Activated gamma-delta T cell (primary cell): Measurements from ENCODE around the gene EQTN.
"Not testable (repeated sequence)": the region's sequence is repeated elsewhere in the genome, so short reads cannot be mapped to it uniquely, and the experiment has no call there.

Experiments
- DNase-seq: peaks from one replicate; lab custom pipeline; 2025; lab: John Stamatoyannopoulos, UW

EQTN gene

GRCh38 chr9:27293996-27294395 lies 3.0 kb downstream of the EQTN start:
- no peak for DNase-seq

- no peak for DNase-seq
Observed at GRCh38 chr9:27292659-27293405, 4.1 kb downstream of the EQTN start.

DNA sequence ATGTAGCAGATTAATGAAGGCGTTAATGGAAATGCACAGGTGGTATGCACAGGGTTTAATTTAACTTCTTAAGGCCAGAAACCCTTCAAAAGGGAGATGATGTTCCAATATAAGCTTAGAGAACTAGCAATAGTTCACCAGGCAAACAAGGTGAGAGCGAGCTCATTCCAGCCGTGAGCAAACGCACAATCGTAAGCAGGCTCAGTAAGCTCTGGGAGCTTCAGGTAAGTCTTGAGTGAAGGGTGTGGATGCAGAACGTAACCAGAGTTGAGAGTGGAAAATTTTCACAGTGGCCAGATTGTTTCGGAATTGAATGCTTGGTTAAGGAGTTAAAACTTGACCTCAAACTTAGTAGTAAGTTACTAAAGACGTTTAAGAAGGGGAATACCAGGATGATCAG lies 5.7 kb downstream of the EQTN start:
- no peak for DNase-seq

- DNase-seq: no peak
Observed at GRCh38 chr9:27282269-27282668, 14.7 kb downstream of the EQTN start.

DNA sequence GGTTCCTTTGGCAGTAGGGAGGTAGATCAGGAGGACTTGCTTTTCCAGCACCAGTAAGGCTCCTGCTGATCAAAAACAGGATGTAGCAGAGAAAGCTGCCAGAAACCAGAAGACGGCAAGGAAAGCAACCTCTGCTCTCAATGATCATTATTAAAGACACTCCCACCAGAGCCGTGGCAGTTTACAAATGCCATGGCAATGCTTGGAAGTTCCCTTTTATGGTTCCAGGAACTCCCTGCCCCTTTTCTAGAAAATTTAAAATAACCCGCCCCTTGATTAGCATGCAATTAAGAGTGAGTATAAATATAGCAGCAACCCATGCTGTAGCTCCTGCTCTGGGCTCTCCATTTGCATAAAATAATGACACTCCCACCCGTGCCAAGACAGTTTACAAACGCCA lies 16.1 kb downstream of the EQTN start:
- DNase-seq: no peak

GRCh38 chr9:27280249-27280648 lies 16.7 kb downstream of the EQTN start:
- DNase-seq: no peak

DNA sequence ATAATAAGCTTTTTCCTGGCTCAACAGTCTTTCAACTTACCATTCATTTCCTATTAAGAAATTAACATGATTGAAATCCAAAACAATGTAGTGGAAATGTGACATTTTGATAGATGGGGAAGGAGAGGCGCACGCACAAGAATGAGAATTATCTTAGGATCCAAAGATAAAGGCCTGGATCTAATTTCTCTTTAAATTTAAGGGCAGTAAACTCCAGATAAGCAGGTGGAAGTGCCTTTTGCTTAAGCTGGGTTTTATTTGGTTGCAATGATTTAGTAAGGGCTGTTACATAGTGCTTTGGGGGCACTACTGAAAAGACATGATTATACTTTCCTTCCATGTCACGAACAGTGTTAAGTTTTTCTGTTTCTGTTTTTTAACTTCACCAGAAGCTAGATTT lies 17.3 kb downstream of the EQTN start:
- DNase-seq: no peak

DNA sequence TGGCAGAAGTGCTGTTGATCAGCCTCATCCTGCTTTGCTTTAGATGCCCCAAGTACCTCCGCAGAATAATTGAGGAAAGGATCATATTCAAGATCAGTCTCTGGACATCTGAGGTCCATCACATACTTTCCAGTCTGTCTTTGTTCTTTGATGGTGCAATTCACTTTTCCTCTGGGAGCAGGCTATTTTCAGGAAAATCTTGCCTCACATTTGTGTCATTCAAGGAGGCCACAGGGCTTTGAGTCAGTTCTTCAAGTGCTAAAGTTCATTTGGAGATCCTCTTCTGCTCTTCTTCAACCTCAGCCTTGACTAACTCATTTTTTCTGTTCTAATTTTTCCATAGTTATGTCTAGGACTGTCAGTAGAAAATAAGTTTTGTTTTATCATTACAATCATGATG lies 18.6 kb downstream of the EQTN start:
- DNase-seq: no peak

DNA sequence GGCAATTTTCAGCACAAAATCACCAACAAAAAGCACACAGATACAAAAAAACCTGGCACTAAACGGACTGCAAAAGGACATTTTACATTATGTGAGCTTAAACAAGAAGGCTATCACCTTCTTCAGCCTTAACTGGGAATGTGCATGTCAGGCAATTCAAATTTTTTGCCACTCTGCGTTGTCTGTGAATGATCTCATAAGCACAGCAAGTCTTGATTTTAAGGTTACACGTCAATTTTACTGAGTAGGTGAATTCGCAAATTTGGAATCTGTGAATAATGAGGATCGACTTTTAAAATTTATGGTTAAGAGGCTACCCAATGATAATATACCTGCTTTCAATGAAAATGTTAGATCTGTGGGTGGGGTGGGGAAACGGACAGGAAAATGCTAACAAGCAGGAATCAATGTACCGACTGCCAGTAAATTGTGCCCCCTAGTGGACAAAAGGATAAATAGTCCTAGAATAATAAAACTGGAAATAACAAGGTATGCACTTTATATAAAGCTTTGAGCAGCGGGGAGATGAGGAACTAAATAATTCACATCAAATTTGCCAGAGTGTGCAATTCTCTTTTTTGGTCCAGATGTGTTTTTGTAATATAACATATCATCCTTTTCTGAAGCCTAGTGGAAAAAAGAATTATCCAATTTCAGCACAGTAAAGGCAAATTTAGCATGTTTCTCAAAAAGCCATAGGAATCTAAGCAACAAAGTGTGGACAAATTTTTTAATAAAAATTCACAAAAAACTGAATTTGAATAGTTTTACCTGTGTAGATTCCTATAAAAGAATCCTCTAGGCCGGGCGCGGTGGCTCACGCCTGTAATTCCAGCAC lies 20.5 kb downstream of the EQTN start:
- no peak for DNase-seq

GRCh38 chr9:27273186-27273585 lies 23.8 kb downstream of the EQTN start:
- no peak for DNase-seq

GRCh38 chr9:27272103-27272502 lies 24.8 kb downstream of the EQTN start:
- DNase-seq: no peak

DNA sequence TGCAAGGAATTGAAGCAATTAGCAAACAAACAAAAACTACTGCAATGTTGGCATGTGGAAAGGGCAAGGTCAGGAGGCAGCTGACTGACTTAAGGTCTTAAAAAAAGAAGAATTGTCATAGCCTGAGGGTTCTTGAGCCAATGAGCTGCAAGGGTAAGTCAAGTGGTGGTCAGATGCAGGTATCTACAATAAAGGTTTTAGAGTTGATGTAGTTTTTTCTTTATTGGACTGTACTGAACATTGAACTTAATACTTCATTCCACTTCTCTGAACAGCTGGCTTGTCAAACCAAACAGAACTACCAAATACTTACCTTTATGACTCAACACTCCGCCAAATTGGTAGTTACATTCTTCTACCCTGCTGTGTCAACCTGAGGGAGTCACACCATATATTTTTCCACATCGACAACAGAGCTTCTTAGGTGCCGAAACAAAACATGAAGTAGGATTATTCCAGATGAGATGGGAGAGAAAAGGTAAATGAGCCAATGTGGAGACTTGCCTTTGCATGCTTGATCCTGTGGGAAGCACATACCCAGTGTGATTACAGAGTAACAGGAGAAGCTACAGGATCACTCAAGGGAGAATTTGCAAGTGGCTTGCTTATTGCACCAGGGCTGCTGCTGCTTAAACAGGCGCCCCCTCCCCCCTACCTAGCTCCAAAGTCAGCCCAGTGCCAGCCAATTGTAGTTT lies 35.3 kb downstream of the EQTN start:
- DNase-seq: no peak

DNA sequence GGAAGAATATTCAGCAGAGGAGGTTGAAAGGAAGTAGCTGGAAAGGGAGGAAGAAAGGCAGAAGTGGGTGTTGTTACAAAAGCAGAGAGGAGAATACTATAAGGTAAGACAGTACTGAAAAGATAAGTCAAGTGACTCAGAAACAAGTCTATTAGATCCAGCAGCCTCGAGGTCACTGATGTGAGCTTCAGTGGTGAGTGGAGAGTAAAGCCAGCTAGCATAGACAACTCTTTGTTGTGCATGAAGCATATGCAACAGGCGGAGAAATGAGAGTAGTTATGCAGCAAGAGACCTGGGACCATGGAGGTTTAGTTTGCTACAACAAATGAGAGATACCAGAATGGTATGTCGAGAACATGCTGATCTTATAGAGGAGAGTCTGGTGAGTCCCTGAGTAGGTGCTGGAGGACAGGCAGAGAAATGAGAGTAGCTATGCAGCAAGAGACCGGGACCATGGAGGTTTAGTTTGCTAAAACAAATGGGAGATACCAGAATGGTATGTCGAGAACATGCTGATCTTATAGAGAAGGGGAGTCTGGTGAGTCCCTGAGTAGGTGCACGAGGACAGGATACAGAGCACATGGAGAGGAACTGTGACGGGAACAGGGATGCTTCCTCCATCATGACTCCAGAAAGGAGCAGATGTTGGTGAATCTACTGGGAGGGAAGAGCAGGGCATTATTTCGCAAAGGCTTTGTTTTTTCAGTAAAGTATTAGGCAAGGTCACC lies 36.0 kb downstream of the EQTN start:
- no peak for DNase-seq

GRCh38 chr9:27258662-27259061 lies 38.3 kb downstream of the EQTN start:
- DNase-seq: no peak

GRCh38 chr9:27248702-27249101 lies 48.2 kb downstream of the EQTN start:
- DNase-seq: no peak

GRCh38 chr9:27247756-27248155 lies 49.2 kb downstream of the EQTN start:
- no peak for DNase-seq

DNA sequence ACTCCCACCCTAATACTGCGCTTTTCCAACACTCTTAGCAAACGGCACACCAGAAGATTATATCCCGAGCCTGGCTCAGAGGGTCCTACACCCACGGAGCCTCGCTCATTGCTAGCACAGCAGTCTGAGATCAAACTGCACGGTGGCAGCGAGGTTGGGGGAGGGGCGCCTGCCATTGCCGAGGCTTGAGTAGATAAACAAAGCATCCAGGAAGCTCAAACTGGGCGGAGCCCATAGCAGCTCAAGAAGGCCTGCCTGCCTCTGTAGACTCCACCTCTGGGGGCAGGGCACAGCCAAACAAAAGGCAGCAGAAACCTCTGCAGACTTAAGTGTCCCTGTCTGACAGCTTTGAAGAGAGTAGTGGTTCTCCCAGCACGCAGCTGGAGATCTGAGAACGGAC lies 57.3 kb downstream of the EQTN start:
- not testable (repeated sequence) for DNase-seq
